Measurements from ENCODE around the gene AMBP.

AMBP gene

DNA sequence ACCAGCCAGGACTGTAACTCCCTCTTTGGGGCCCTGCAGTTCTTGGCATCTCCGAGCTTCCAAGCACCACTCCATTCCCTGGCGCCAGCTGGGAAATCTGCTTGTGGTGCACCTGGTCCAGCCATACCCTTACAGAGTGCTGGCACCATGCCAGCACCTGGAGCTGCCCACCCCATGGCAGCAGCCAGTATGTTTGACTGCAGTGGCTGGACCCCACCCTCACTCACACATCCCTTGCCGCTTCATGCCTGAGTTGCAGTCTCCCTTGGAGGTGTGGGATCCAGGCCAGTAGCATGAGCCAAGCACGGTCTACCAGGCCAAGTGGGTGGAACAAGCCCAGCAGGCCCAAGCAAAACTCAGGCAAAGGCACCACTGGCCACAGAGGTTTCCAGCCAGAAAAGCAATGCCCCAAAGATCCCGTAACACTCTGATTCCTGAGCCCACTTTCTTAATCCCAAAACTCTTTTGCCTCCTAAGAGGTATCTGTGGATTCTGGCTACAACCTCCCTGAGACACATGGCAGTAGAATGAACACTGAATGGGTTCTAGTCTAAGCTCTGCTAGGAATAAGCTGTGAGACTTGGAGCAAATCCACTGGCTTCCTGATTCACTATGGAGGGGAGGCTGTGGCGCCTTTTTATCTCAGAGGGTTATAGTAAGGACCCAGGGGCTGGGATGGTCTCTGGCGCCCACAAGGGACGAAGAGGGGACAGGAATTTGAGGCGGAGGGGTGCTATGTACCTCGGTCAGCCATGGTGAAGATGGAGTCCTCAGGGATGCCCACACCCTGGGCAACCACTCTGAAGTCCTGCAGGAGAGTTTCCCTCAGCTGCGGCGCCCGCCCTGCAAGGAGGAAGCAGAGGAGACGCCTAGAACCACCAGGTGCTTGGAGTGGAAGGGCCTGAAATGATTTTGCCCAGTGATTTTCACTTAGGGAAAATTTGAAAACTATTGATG is 5.6 kb downstream of the AMBP start:
- peak; percentile 37 for DNase-seq (ENCODE audit: low spot score)

DNA sequence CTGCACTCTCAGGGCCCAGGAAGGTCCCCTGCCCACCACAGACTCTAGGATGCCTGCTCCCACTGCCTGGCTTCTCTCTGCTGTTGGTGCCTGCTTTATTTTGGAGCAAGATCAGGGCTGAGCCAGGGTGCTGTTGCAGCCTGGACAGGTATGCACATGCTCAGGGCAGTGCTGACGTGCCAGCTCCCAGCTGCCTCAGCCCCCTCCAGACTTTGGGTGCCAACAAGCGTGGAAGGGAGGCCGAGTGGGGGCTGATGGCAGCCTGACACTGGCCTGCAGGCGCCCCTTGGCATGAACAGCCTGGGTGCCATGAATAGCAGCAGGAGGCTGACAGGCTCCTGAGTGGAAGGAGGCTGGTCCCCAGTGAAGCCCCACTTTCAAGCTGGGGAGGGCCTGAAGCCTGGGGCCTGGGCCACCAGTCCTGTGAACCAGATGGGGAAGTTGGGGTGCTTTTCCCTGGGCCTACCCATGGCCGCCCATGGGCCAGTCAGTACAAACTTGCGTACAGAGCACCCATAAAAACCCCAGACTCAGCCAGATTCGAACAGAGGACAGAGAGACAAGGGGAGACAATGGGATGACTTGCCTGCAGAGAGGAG is 6.8 kb downstream of the AMBP start:
- no peak for DNase-seq (ENCODE audit: low spot score)

DNA sequence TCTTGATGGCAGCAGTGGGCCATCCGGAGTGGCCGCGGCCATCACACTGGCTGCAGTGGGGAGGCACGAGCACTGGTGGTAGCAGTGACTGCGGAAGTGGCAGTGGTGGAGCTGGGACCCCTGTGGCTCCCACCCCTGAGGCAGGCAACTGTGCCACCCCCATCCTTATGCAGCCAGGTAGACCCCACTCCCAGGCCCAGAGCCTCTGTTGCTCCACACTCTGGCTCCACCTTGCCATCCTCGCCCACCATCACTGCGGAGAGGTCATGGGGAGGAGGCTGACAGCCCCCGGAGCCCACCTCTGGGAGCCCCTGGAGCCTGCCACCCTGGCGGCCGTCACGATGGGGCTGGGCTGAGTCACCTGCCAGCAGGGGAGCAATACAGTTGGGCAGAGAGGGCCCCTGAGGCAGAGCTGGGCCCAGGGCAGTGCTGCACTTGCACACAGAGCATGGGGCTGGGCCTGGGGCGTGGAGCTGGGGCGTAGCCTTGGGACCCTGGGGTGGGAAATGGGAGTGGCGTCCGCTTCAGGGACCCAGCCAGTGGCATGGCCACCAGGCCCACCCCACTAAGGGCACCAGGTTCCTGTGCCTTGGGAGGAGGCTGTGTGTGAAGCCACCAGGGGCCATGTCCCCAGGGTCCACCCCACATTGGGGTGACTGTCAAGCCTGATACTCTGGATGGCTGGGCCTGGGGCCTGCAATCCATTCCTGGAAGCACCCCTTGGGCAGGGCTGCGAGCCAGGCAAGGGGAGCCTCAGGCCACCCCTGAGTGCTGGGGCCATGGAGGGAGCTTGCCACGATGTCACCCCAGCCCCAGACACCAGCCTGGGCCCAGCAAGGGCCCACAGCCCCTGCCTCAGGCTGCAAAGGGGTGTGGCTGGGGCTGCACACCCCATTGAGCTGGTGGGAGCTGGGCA is 7.7 kb downstream of the AMBP start:
- DNase-seq (ENCODE audit: low spot score): no peak

DNA sequence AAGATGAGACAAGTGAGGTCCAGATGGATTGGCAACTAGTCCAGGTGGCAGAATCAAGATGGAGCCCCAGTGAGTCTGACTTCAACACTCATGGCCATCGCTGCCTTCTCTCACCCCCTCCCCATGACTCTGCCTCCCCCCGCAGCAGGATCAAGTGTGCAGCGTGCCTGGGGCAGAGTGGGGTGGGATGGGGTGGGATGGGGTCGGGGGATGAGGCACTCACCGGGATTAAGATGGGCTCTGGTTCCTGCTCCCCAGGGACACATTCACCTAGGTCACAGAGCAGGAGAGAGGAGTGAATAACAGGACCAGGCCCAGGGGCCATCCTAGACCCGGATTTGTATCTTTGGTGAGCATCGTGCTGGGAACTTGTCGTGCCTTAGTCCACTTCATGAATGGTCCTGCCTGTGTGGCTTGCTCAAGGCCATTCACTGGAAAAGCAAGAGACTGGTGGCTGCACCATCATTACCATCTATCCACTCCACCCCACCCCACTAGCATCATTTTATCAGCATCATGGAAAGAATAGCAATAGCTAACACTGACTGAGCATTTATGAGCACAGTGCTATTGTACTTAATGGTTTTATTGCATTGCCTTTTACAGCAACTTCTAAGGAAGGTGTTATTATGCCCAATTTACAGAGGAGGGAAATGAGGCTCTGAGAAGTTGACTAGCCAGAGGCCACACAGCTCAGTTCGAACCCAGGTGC is 8.5 kb downstream of the AMBP start:
- DNase-seq (ENCODE audit: low spot score): no peak

DNA sequence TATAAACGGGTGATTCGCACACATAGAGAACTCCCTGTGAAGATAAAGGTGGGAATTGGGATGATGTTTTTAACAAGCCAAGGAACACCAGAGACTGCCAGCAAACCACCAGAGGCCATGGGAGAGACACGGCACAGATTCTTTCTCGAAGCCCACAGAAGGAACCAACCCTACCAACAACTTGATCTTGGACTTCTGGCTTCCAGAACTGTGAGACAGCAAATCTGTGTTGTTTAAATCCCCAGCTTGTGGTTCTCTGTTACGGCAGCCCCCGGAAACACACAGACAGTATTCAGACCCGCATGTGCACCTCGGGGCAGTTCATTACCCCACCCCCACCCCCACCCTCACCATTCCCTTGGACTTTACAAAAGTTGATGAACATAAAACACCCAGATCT is 12.8 kb downstream of the AMBP start:
- DNase-seq (ENCODE audit: low spot score): no peak

DNA sequence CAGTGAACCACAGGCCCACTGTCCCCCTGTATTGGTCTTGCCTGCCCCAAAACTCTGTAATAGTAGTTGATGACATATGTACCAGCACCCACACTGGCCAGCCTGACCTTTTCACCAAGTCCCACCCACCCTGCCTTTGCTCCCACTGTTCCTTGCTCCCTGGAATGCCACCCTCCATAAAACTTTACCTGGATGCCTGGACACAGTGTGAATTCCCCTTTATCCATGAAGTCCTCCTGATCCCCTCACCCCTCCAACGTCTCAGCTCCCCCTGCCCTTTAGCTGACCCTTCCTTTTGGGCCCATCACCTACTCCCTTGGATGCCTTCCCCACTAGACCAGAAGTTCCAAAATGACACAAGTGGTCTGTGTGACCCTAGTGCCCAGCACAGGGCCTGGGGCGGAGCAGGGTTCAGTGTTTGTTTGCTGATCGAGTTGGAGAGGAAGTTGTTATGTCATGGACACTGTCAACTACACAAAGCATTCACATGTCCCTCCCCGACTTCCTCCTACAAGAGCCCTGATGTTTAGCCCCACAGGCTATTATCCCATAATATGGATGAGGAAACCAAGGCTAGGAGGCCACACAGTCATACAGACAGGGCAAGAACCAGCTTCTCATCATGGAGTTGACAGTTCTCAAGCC is 16.1 kb downstream of the AMBP start:
- no peak for DNase-seq (ENCODE audit: low spot score)

DNA sequence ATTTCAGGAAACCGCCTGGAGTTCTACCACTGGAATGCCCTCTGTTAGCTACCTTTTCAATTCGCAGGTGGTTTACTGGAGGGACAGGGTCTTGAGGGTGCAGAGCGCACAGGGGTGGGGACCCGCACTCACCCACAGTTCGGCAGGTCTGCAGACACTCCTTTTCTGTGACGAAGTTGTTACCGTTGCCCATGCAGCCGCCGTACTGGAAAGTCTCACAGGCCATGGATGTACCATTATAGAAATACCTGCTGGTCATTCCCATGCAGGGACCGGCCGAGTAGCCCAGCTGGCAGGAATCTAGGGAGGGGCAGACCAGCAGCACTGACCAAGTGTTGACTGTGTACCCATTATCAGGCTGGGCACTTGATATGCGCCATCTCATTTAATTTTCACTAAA is 16.8 kb downstream of the AMBP start:
- DNase-seq (ENCODE audit: low spot score): no peak

DNA sequence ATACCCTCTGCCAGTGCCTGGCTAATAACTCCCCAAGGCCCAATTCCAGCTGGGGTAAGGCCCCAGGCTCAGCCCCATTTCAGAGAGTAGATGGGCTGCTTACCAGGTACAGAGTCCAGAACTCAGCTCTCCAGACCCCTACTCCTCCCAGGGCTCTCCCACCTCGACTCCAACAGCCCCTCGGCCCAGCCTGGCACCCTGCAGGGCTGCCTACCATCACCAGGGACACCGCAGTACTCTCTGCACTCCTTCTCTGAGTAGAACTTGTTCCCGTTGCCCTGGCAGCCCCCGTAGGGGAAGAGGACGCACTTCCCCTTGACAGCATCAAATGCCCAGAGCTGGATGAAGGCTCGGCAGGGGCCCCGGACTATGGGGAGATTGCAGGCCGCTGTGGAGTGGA is 17.4 kb downstream of the AMBP start:
- DNase-seq (ENCODE audit: low spot score): no peak

DNA sequence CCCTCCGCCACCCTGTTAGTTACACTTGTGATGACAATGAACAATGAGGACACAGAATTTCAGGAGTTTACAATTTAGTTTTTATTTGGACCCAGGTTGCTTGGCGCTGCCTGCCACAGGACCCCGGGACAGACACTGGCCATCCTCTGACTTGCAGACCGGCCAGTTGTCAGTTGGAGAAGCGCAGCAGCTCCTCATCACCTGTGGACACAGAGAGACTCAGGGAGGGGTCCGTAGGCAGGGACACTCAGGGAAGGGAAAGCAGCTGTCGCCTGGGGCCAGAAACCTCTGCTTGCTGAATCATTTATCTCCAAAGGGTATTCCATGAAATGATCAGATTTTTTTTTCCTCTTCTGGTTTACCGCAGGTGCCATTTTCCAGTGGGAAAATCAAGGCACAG is 18.0 kb downstream of the AMBP start:
- no peak for DNase-seq (ENCODE audit: low spot score)

DNA sequence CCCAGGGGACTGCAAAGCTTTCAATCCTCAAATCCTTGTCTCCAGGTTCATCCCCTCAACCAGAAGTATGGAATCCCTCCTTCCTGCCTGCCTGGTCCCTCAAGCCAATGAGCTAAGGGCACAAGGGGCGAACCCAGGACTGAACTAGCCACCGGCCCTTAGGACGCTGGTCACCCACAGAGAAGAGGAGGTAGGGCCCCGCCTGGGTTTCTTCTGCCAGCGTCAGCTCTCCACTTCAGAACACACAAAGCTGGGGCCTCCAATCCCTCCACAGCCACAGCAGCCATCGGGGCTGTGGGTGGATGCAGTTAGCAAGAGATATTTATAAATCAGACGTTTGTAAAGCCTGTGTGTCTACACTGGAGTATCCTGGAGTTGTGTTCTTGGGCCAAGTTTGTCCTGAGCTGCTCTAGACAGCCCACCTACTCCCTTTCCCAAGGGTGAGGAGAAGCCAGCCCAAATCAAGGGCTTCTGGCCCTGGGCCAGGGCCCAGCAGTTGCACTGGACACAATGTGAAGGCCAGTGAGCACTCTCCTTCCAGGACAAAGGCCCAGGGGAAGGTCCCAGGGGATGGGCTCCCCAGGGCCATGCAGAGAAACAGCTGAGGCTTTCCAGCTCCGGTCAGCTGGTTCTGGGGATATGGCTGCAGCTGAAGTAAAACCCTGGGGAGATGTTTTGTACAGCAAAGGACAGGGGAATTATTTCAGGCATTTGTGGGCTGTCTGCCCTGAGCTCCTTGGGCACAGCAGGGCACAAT is 18.9 kb downstream of the AMBP start:
- peak; percentile 29 for DNase-seq (ENCODE audit: low spot score)

DNA sequence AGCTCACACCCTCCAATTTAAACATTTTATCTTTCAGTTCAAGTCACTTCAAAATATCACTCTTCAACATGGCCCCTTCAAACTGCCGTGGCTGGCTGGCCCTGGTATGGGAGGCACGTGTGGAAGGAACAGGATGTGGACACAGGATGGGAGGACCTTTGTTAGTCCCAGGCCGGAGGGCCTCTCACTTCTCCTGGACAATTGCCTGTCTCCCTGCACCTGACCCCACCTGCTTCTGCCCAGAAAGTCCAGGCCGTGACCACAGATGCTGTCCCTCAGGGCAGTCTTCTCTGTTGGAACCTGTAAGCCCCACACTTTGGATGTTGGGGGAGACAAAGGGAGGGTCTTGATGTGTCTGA is 19.4 kb downstream of the AMBP start:
- no peak for DNase-seq (ENCODE audit: low spot score)

DNA sequence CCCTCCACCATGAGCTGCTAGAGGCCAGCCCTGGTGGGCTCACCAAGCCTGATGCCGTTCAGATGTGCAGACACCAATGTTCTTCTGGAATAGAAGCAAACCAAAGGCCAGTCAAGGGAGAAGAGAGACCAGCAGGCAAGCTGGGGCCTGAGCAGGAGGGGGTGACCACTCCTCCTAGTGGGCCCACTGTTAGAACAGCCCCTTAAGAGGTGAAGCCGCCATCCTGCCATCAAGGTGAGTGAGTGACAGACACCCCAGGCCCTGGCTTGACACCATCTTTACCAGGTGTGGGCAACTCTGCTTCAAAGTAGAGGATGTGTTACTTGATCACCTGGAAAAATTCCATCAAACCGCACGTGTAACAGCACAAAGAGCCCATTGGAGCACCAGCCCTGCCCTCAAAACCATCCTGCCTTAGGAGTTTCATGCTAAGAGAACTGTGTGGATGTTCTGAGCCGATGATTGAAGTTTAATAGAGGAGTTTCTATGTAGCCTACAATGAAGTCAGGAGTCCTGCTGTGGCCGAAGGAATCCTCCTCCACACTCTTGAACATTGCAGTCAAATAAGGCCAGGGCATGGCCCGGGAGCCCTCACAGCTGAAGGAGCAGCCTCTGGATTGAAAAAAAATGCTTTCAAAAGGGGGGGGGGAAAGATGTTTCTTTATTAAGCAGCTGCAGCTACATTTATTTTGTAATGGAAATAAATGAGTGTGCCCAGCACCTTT is 20.8 kb downstream of the AMBP start:
- no peak for DNase-seq (ENCODE audit: low spot score)

DNA sequence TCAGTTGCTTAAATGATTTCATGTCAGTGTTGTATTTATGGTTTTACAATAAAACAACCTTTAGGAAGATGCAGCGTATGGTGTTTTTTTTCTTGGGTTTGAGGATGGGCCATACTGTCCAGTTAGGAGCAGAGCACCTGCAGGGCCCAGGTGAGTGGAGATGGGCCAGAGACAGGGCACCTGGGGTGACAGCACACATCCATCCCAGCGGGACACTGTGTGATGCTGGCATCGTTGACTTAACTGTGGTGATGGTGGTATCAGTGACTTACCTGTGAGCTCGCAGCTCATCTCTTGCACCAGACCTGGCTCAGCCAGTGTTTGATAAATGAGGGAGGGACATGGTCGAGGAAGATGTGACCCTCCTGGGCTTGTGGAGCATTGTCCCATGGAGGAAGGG is 21.6 kb downstream of the AMBP start:
- no peak for DNase-seq (ENCODE audit: low spot score)

DNA sequence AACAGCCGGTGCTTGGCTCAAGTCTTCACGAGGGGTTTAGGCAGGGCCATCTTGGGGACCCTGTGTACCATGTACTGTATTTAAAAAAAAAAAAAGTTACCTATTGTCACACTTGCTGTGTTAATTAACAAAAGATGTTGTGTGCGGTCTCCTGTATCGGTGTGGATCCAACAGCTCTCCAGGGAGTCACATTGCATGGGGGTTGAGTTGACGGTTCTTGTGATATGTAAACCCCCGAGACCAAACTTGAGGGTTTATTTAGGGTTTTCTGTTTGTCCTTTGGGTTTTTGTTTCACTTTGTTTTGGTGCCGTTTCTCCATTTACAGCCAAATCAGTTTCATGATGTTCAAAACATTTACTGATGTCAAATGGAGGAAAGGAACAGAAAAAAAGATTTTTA is 22.2 kb downstream of the AMBP start:
- DNase-seq (ENCODE audit: low spot score): no peak

DNA sequence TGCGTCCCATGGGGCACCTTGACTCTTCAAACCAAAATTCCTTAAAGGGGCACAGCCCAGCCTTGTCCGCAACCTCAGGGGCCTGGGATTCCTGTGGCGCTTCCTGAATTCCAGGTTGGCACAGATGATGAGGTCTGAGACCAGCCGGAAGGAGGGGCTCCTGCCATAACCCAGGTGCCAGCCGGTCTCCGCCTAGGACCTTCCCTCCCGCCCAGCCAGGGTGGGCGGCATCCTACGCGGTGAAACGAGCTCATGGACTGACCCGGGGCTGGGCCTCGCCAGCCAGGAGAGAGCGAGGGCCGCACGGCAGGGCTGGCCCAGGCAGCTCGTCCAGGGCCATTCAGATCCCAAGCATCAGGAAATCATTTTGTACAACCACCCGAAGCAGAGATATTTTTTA is 23.0 kb downstream of the AMBP start:
- no peak for DNase-seq (ENCODE audit: low spot score)

DNA sequence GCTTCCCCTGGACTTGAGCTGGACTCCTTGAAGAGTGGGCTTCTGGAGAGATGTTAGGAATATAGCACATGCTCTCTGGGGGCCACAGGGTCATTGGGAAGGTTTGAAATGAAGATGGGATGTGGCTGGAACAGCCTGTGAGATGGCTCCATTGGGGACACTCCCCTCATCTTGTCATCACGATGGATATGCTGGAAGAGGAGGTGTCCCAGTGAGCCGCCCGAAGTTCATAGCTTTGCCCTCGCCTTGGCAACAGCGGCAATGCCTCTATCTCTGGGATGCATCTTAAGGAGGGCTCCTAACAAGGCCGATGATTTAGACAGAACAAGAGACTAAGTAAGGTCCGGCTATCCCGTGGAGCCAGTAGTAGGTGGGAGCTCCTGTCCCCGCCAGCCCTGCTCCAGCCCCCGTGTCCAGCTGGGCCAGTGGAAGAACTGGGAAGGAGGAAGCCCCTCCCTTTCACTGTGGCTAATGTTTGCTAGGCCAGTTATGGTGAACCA is 23.9 kb downstream of the AMBP start:
- DNase-seq (ENCODE audit: low spot score): no peak

DNA sequence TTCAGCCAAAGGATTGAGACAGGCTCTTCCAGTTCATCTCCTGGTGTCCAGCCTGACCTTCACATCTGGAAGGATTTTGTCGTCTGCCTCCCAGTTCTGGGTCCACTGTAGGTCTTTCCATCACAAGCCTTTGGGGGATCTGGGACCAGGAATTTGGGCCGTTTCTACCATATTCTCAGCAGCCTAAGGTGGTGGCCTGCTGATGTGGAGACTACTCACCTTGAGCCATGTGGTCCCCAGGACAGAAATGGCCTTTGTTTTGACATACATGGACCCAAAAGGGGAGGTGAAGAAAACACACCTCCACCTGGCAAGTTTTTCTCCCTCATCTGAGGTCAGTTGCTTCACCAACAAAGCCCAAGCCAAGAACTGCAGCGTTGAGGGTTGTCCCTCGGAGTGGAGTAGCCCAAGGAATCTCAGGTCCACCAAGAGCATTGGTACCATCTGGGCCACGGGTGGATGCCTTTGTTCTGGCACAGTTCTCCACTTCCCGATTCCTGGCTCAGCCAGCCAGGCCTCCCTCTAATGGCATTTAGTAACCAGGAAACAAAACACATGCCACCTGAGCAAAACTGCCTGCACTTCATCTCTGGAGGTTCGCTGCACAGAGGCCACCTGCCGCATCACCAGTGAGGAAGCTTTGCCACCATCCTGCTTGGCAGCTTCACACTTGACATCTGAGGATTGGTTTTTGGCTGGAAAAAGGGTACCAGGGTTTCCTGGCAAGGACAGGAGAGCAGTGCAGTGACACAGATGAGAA is 24.7 kb downstream of the AMBP start:
- no peak for DNase-seq (ENCODE audit: low spot score)

DNA sequence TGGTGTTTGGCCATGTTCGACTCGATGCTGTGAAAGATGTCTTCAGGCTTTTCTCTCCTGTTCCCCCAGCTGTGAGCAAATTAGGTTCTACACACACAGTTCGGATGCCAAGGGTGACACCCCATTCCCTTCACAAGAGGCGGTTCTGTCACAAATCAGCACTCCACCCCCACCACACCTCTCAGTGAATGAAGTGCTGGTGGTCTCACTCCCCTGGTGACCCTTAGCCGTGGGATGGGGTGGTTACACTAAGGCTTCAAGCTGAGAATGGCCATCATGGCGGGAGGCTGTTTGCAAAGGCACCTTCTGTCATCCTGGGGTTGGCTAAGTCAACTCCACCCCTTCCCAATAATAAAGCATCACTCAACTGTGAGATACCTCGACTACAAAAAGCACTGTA is 26.4 kb downstream of the AMBP start:
- no peak for DNase-seq (ENCODE audit: low spot score)

DNA sequence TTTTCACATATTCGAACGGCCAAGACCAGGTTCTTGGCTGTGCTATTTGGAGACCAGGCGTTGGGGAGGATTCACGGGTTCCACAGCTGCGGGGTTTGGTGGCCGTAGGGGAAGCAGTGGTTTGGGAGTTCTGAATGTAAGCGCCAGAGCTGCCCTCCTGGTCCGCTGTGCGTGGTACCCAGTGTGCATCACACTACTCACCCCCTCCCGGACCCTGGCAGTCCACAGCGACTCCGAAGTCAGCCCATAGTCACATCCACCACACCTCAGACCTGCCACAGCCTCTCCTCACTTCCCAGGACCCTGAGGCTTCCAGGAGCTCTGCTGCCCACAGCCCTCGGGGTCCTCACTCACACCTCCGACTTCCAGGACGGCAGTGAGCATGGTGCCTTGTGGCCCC is 26.8 kb downstream of the AMBP start:
- DNase-seq (ENCODE audit: low spot score): no peak
